H1 (cell line): Measurements from ENCODE around the gene CCAR1. TPM values are rescaled to one million over a fixed set of nuclear protein-coding genes. Genes with fewer than 3 reads are reported as not detected.

Experiments
- CTCF ChIA-PET: fragments of 300-600 bp; sonication (Branson Sonifier 250); formaldehyde crosslinking; loops from one replicate; lab custom pipeline; 2021; ENCODE audit not compliant: partially characterized antibody; lab: Charles Lee
- POLR2A ChIA-PET: fragments of 300-600 bp; sonication (Branson Sonifier 250); formaldehyde crosslinking; loops from one replicate; lab custom pipeline; 2021; ENCODE audit warnings: inconsistent platforms; ENCODE audit not compliant: partially characterized antibody; lab: Charles Lee
- DNase-seq, 2 experiments: peaks; one replicate each; pipeline versions ENCODE4 v3.0.0 to v3.0.0-alpha.2; 2010 to 2022; ENCODE audit warnings: low spot score in 2 of 2, low read depth in 1 of 2, mixed read lengths in 1 of 2
- FAIRE-seq: peaks from 2 replicates; lab custom pipeline; 2011; peaks lifted over from hg19 to GRCh38; lab: Jason Lieb, UNC
- H2AFZ ChIP-seq: 2 replicates; pipeline ENCODE4 v1.8.1; 2012; ENCODE audit warnings: low read length, inconsistent platforms
- H2AK5ac ChIP-seq: 2 replicates; pipeline ENCODE4 v1.6.1; 2013; ENCODE audit warnings: low read depth, low read length
- H2BK120ac ChIP-seq: replicated peaks from 2 replicates; pipeline ENCODE3; 2013; ENCODE audit warnings: low read depth, low read length, inconsistent platforms
- H2BK12ac ChIP-seq: 2 replicates; pipeline ENCODE4 v1.6.1; 2013; ENCODE audit warnings: low read depth, low read length
- H2BK15ac ChIP-seq: 2 replicates; pipeline ENCODE4 v1.6.1; 2013; ENCODE audit warnings: low read length
- H2BK20ac ChIP-seq: 2 replicates; pipeline ENCODE4 v1.6.1; 2013; ENCODE audit warnings: low read length
- H2BK5ac ChIP-seq: 2 replicates; pipeline ENCODE4 v1.6.1; 2013; ENCODE audit warnings: low read depth, low read length
- H3K14ac ChIP-seq: 2 replicates; pipeline ENCODE4 v1.6.1; 2013; ENCODE audit warnings: inconsistent platforms; ENCODE audit not compliant: insufficient read length
- H3K18ac ChIP-seq: 2 replicates; pipeline ENCODE4 v1.6.1; 2013; ENCODE audit warnings: low read length; ENCODE audit errors: extremely low read depth
- H3K23ac ChIP-seq: 2 replicates; pipeline ENCODE4 v1.6.1; 2013; ENCODE audit warnings: inconsistent platforms; ENCODE audit not compliant: insufficient read length
- H3K23me2 ChIP-seq: 2 replicates; pipeline ENCODE4 v1.6.1; 2013; ENCODE audit warnings: low read depth, low read length
- H3K27ac ChIP-seq: 2 replicates; pipeline ENCODE4 v1.6.1; 2011; ENCODE audit warnings: low read depth, low read length, inconsistent platforms
- H3K27me3 ChIP-seq, 4 experiments: replicated peaks in 1 of 4; 1 replicate in 1 of 4; 2 replicates in 3 of 4; pipeline versions ENCODE4 v1.6.1 to v1.8.1; 2011 to 2013; ENCODE audit warnings: low read length in 3 of 4, mild to moderate bottlenecking in 3 of 4, inconsistent platforms in 2 of 4, mixed read lengths in 2 of 4, moderate library complexity in 1 of 4; ENCODE audit not compliant: control insufficient read depth in 3 of 4, insufficient read depth in 3 of 4; ENCODE audit errors: extremely low read depth in 1 of 4
- H3K36me3 ChIP-seq, 4 experiments: 2 replicates each; pipeline versions ENCODE4 v1.6.1 to v1.8.1; 2011 to 2013; ENCODE audit warnings: mild to moderate bottlenecking in 4 of 4, low read length in 3 of 4, moderate library complexity in 2 of 4, control low read depth in 1 of 4, inconsistent platforms in 1 of 4; ENCODE audit not compliant: insufficient read depth in 4 of 4, control insufficient read depth in 2 of 4
- H3K4ac ChIP-seq: replicated peaks from 2 replicates; pipeline ENCODE3; 2013; ENCODE audit warnings: low read length, low read depth, mixed read lengths, inconsistent platforms; ENCODE audit not compliant: insufficient read length
- H3K4me1 ChIP-seq, 4 experiments: replicated peaks in 1 of 4; 1 replicate in 1 of 4; 2 replicates in 3 of 4; pipeline versions ENCODE4 v1.6.1 to v1.8.1; 2011 to 2013; ENCODE audit warnings: low read length in 3 of 4, inconsistent platforms in 2 of 4, mixed read lengths in 1 of 4; ENCODE audit not compliant: insufficient read depth in 4 of 4, control insufficient read depth in 3 of 4
- H3K4me2 ChIP-seq, 2 experiments: 2 replicates each; pipeline versions ENCODE4 v1.6.1 to v1.8.1; 2011 to 2013; ENCODE audit warnings: low read depth in 2 of 2, low read length in 2 of 2, control low read depth in 1 of 2, inconsistent platforms in 1 of 2, mild to moderate bottlenecking in 1 of 2; ENCODE audit not compliant: insufficient read depth in 1 of 2
- H3K4me3 ChIP-seq, 4 experiments: fragments of 200-600, 300-600 bp in 1 of 4; sonication (generic), shearing (Covaris generic), sonication (Bioruptor Twin) in 1 of 4; 2 replicates each; pipeline versions ENCODE4 v1.5.1 to v1.8.1; 2011 to 2016; ENCODE audit warnings: low read length in 4 of 4, low read depth in 3 of 4, control low read depth in 2 of 4, inconsistent platforms in 2 of 4, mild to moderate bottlenecking in 2 of 4, mixed read lengths in 1 of 4, moderate library complexity in 1 of 4; ENCODE audit not compliant: insufficient read depth in 2 of 4; ENCODE audit errors: extremely low read depth in 1 of 4
- H3K56ac ChIP-seq: replicated peaks from 2 replicates; pipeline ENCODE3; 2013; ENCODE audit warnings: low read depth, mild to moderate bottlenecking, mixed read lengths, low read length, inconsistent platforms; ENCODE audit not compliant: insufficient read length
- H3K79me1 ChIP-seq: 2 replicates; pipeline ENCODE4 v1.6.1; 2013; ENCODE audit warnings: low read depth, low read length, control low read depth
- H3K79me2 ChIP-seq, 2 experiments: 2 replicates each; pipeline versions ENCODE4 v1.6.1 to v1.8.1; 2012 to 2013; ENCODE audit warnings: low read length in 2 of 2, mild to moderate bottlenecking in 2 of 2, inconsistent platforms in 1 of 2; ENCODE audit not compliant: insufficient read depth in 2 of 2, control insufficient read depth in 1 of 2
- H3K9ac ChIP-seq, 4 experiments: replicated peaks in 1 of 4; 1 replicate in 1 of 4; 2 replicates in 3 of 4; pipeline versions ENCODE4 v1.6.1 to v1.8.1; 2011 to 2013; ENCODE audit warnings: low read depth in 3 of 4, low read length in 3 of 4, control low read depth in 2 of 4, mild to moderate bottlenecking in 2 of 4, moderate library complexity in 2 of 4, inconsistent platforms in 1 of 4; ENCODE audit errors: extremely low read depth in 1 of 4
- H3K9me3 ChIP-seq, 2 experiments: 2 replicates each; pipeline versions ENCODE4 v1.6.1 to v1.8.1; 2012 to 2013; ENCODE audit warnings: mild to moderate bottlenecking in 2 of 2, moderate library complexity in 2 of 2, control low read depth in 1 of 2, inconsistent platforms in 1 of 2, low read depth in 1 of 2, low read length in 1 of 2, mixed read lengths in 1 of 2; ENCODE audit not compliant: insufficient read depth in 2 of 2
- H4K20me1 ChIP-seq, 2 experiments: replicated peaks in 1 of 2; 2 replicates each; pipeline versions ENCODE3 to v1.8.1; 2011 to 2013; ENCODE audit warnings: inconsistent platforms in 2 of 2, low read length in 2 of 2, mild to moderate bottlenecking in 1 of 2; ENCODE audit not compliant: insufficient read depth in 2 of 2, control insufficient read depth in 1 of 2
- H4K5ac ChIP-seq: 2 replicates; pipeline ENCODE4 v1.6.1; 2013; ENCODE audit warnings: low read length, low read depth, mixed read lengths, inconsistent platforms; ENCODE audit not compliant: insufficient read length
- H4K8ac ChIP-seq: 2 replicates; pipeline ENCODE4 v1.8.0; 2013; ENCODE audit warnings: mild to moderate bottlenecking, moderate library complexity, low read length, inconsistent platforms; ENCODE audit not compliant: insufficient read depth; ENCODE audit errors: extremely low read depth
- H4K91ac ChIP-seq: replicated peaks from 2 replicates; pipeline ENCODE3; 2013; ENCODE audit warnings: low read length, mixed read lengths, inconsistent platforms; ENCODE audit not compliant: insufficient read length
- BRCA1 ChIP-seq: IDR thresholded peaks from 2 replicates; pipeline ENCODE4 v1.6.1; 2012; ENCODE audit warnings: low read depth, low read length, improper control_type of control experiment
- CEBPB ChIP-seq: IDR thresholded peaks from 2 replicates; pipeline ENCODE4 v1.6.1; 2012; ENCODE audit warnings: low read depth, low read length
- CREB1 ChIP-seq: IDR thresholded peaks from 2 replicates; pipeline ENCODE4 v1.6.1; 2012; ENCODE audit warnings: inconsistent platforms
- EZH2 ChIP-seq: fragments of 200-600 bp; sonication (generic); IDR thresholded peaks from 2 replicates; pipeline ENCODE4 v1.7.1; 2012; ENCODE audit warnings: low read depth, mild to moderate bottlenecking, moderate library complexity, low read length, inconsistent platforms; ENCODE audit not compliant: severe bottlenecking
- PHF8 ChIP-seq: fragments of 200-600 bp; sonication (generic); conservative IDR thresholded peaks from 2 replicates; pipeline ENCODE4 v1.7.1; 2012; ENCODE audit warnings: low read depth, mild to moderate bottlenecking, inconsistent platforms, low read length, moderate library complexity
- POLR2AphosphoS5 ChIP-seq: IDR thresholded peaks from 2 replicates; pipeline ENCODE4 v1.6.1; 2011; ENCODE audit warnings: low read depth, low read length
- RAD21 ChIP-seq, 2 experiments: IDR thresholded peaks in 1 of 2; conservative IDR thresholded peaks in 1 of 2; 2 replicates each; pipeline ENCODE4 v1.6.1; 2011; ENCODE audit warnings: low read depth in 2 of 2, low read length in 2 of 2, improper control_type of control experiment in 1 of 2, inconsistent platforms in 1 of 2, mild to moderate bottlenecking in 1 of 2, moderate library complexity in 1 of 2
- RBBP5 ChIP-seq: IDR thresholded peaks from 2 replicates; pipeline ENCODE4 v1.7.1; 2012; ENCODE audit warnings: low read depth, mild to moderate bottlenecking, inconsistent platforms, low read length, moderate library complexity, borderline replicate concordance
- SP2 ChIP-seq: IDR thresholded peaks from 2 replicates; pipeline ENCODE4 v1.6.1; 2012; ENCODE audit warnings: mild to moderate bottlenecking, low read length, inconsistent platforms
- SRF ChIP-seq: IDR thresholded peaks from 2 replicates; pipeline ENCODE4 v1.6.1; 2011; ENCODE audit warnings: mild to moderate bottlenecking, low read depth, low read length, moderate library complexity
- WGBS, 2 experiments: shearing (Covaris generic) in 1 of 2; methylation state at CpG; one replicate each; pipeline versions ENCODE4 v1.1.6 to v1.1.7; 2013 to 2015; ENCODE audit warnings: low lambda C conversion rate in 2 of 2, mixed read lengths in 2 of 2, inconsistent platforms in 1 of 2, low coverage in 1 of 2, missing lambda C conversion rate in 1 of 2; ENCODE audit not compliant: insufficient replicate concordance in 2 of 2, insufficient coverage in 1 of 2, insufficient read length in 1 of 2; ENCODE audit errors: extremely low coverage in 1 of 2, missing lambda C conversion rate in 1 of 2; 5-methylcytosine and 5-hydroxymethylcytosine counted together
- polyA plus RNA-seq, 7 experiments: library from polyadenylated mRNA; depleted of rRNA in 3 of 7; stranded (reverse) in 5 of 7; unstranded in 2 of 7; fragments of >200 nt in 5 of 7; fragments of 200-250 nt in 2 of 7; gene quantifications; 1 replicate in 5 of 7; 2 replicates in 1 of 7; 4 replicates in 1 of 7; pipeline versions ENCODE4 v1.2.1 to v1.2.3, GENCODE V29; 2011 to 2013; ENCODE audit warnings: missing spikeins in 2 of 7, mixed read lengths in 2 of 7
- total RNA-seq: library from RNA; stranded (reverse); fragmentation: NEBNext Ultra II Directional; extraction: Animal tissue kit (Norgen Biotek cat#: 25700); gene quantifications from 2 replicates; pipeline ENCODE4 v1.2.1, GENCODE V29; 2021
- TF ChIP-seq, protein P1 (sequence below), 3 experiments: IDR thresholded peaks; 1 replicate in 2 of 3; 2 replicates in 1 of 3; pipeline versions ENCODE4 v1.5.1 to v1.6.1; 2011; ENCODE audit warnings: low read length in 3 of 3, mild to moderate bottlenecking in 3 of 3, inconsistent platforms in 2 of 3, low read depth in 1 of 3, moderate library complexity in 1 of 3; ENCODE audit not compliant: insufficient read depth in 1 of 3; ENCODE audit errors: control extremely low read depth in 1 of 3

CCAR1 gene
- total and polyA plus RNA-seq, 2 of the 8 experiments (the other 6 are each of a cell fraction or from before 2014, with no cell fraction given) = 91.6 to 111 TPM

DNA sequence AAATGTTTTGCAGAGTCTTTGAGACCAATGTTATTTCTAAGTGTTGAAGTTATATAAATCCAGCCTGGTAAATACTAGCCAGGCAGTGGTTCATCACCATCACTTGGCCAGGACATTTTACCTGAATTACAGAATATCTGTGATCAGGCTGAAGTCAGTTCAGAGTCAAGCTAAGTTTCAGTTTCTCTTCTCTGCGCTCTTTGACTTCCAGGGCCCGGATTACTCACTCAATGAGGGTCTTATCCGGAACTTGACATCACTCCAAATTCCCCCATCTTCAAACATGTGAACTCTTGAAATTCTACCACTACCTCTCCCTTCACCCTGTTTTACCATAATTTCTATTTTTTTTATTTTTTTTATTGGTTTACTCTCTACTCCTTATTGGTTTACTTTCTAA, 36.6 kb upstream of the CCAR1 start:
- Histone ChIP-seq H3K23me2 (no peaks in the 10 kb centered on the region), H2AFZ (no peak overlapping the region), H2BK5ac (no peak overlapping the region), H3K27me3 (no peaks in the 10 kb centered on the region), H3K23ac (no peak overlapping the region), H3K79me2 (no peaks in the 10 kb centered on the region), H3K4me2 (no peak overlapping the region), H3K9ac (no peak overlapping the region), H2BK120ac (no peak overlapping the region), H4K91ac (no peak overlapping the region), H2AK5ac (no peak overlapping the region), H3K14ac (no peak overlapping the region), H3K4me3 (no peak overlapping the region), H3K4me1 (no peaks in the 10 kb centered on the region), H3K27ac (no peak overlapping the region), H4K8ac (no peak overlapping the region), H2BK15ac (no peak overlapping the region), H3K36me3 (peaks cover 14 to 70% (median 49%) of the 10 kb centered on the region in 4 experiments), H4K20me1 (peaks cover 0 to 3% of the 10 kb centered on the region in 2 experiments), H3K18ac (no peak overlapping the region), H3K56ac (no peak overlapping the region), H2BK12ac (no peak overlapping the region), H2BK20ac (no peak overlapping the region), H3K79me1 (no peaks in the 10 kb centered on the region), H4K5ac (no peak overlapping the region), H3K4ac (no peak overlapping the region), H3K9me3 (no peaks in the 10 kb centered on the region)
- whole genome bisulfite sequencing, 2 experiments = 97% methylated on average over 3 of the region's 3 CpGs; no CpG with 5 or more reads in 1 of the 2 experiments
- DNase-seq (no peak), FAIRE-seq (no peak)
- POLR2A ChIA-PET = no interaction called here
- CTCF ChIA-PET = interaction anchor here (1.0 kb wide), 1 partner anchor 12 kb away, joined by 3 read pairs; no protein-coding TSS in a partner anchor
- TF ChIP-seq PHF8 (no peak), POLR2AphosphoS5 (no peak), CREB1 (no peak), BRCA1 (no peak), RAD21 (IDR thresholded peaks at IDR 0.05 in 1 of 2, conservative IDR thresholded peaks at IDR 0.05 in 1 of 2; ENCODE audit: low read depth in 2 of 2, low read length in 2 of 2) (no peak), CEBPB (no peak), SRF (no peak), RBBP5 (no peak), SP2 (no peak), EZH2 (no peak)
- TF ChIP-seq, protein P1, sequence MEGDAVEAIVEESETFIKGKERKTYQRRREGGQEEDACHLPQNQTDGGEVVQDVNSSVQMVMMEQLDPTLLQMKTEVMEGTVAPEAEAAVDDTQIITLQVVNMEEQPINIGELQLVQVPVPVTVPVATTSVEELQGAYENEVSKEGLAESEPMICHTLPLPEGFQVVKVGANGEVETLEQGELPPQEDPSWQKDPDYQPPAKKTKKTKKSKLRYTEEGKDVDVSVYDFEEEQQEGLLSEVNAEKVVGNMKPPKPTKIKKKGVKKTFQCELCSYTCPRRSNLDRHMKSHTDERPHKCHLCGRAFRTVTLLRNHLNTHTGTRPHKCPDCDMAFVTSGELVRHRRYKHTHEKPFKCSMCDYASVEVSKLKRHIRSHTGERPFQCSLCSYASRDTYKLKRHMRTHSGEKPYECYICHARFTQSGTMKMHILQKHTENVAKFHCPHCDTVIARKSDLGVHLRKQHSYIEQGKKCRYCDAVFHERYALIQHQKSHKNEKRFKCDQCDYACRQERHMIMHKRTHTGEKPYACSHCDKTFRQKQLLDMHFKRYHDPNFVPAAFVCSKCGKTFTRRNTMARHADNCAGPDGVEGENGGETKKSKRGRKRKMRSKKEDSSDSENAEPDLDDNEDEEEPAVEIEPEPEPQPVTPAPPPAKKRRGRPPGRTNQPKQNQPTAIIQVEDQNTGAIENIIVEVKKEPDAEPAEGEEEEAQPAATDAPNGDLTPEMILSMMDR (IDR thresholded peaks at IDR 0.05; ENCODE audit: control extremely low read depth in 1 of 3, insufficient read depth in 1 of 3, low read depth in 1 of 3, low read length in 3 of 3) = no peak
